Measurements from ENCODE around the gene HDLBP.

The HDLBP gene

GRCh38 chr2:241313543-241314095 lies 1.9 kb downstream of the HDLBP start (continued):
- TF ChIP-seq CSRNP3 (CRISPR knock-in tag; IDR thresholded peaks at IDR 0.05) (no peak), GLIS3 (CRISPR knock-in tag; IDR thresholded peaks at IDR 0.05) (no peak)

- no peak for TF ChIP-seq TOX (CRISPR knock-in tag; IDR thresholded peaks at IDR 0.05; ENCODE audit: borderline replicate concordance)
- no peak for TF ChIP-seq CREB5 (CRISPR knock-in tag; IDR thresholded peaks at IDR 0.05; ENCODE audit: low read depth)
- TF ChIP-seq RARB (CRISPR knock-in tag; IDR thresholded peaks at IDR 0.05), result no peak
- no peak for TF ChIP-seq GLIS3 (CRISPR knock-in tag; IDR thresholded peaks at IDR 0.05)
- no peak for TF ChIP-seq OSR1 (CRISPR knock-in tag; IDR thresholded peaks at IDR 0.05)
- TF ChIP-seq ZNF70 (CRISPR knock-in tag; IDR thresholded peaks at IDR 0.05), result no peak
- TF ChIP-seq PATZ1 (CRISPR knock-in tag; IDR thresholded peaks at IDR 0.05; ENCODE audit: borderline replicate concordance), result no peak
- TF ChIP-seq ZNF8 (CRISPR knock-in tag; IDR thresholded peaks at IDR 0.05), result no peak
- TF ChIP-seq ZFP3 (CRISPR knock-in tag; IDR thresholded peaks at IDR 0.05), result no peak
- TF ChIP-seq SNAI2 (CRISPR knock-in tag; IDR thresholded peaks at IDR 0.05), result no peak
- ATAC-seq, result no peak
Observed at GRCh38 chr2:241312082-241312481, 3.4 kb downstream of the HDLBP start.

- no peak for ATAC-seq
- TF ChIP-seq ZFP30 (CRISPR knock-in tag; IDR thresholded peaks at IDR 0.05) (no peak), ZC3H10 (CRISPR knock-in tag; IDR thresholded peaks at IDR 0.05) (no peak), ZNF70 (CRISPR knock-in tag; IDR thresholded peaks at IDR 0.05) (no peak), PPARA (CRISPR knock-in tag; IDR thresholded peaks at IDR 0.05; ENCODE audit: borderline replicate concordance) (no peak), SNAI2 (CRISPR knock-in tag; IDR thresholded peaks at IDR 0.05) (no peak), PATZ1 (CRISPR knock-in tag; IDR thresholded peaks at IDR 0.05; ENCODE audit: borderline replicate concordance) (no peak), ISL1 (CRISPR knock-in tag; IDR thresholded peaks at IDR 0.05) (no peak), BACH2 (CRISPR knock-in tag; IDR thresholded peaks at IDR 0.05; ENCODE audit: borderline replicate concordance) (no peak), ARNTL (CRISPR knock-in tag; IDR thresholded peaks at IDR 0.05; ENCODE audit: borderline replicate concordance, low read depth) (no peak), CSDC2 (CRISPR knock-in tag; IDR thresholded peaks at IDR 0.05) (no peak), RARB (CRISPR knock-in tag; IDR thresholded peaks at IDR 0.05) (no peak), TCF4 (CRISPR knock-in tag; IDR thresholded peaks at IDR 0.05; ENCODE audit: borderline replicate concordance) (no peak)
Observed at GRCh38 chr2:241310917-241311566, 4.4 kb downstream of the HDLBP start.

GRCh38 chr2:241309684-241310117 lies 5.8 kb downstream of the HDLBP start:
- ATAC-seq, result peak; percentile 47; the same call in 2 of the 3 replicates
- TF ChIP-seq ZFP3 (CRISPR knock-in tag; IDR thresholded peaks at IDR 0.05), result no peak
- TF ChIP-seq PATZ1 (CRISPR knock-in tag; IDR thresholded peaks at IDR 0.05; ENCODE audit: borderline replicate concordance), result no peak
- no peak for TF ChIP-seq CREB5 (CRISPR knock-in tag; IDR thresholded peaks at IDR 0.05; ENCODE audit: low read depth)
- TF ChIP-seq TOX (CRISPR knock-in tag; IDR thresholded peaks at IDR 0.05; ENCODE audit: borderline replicate concordance), result no peak
- no peak for TF ChIP-seq BACH2 (CRISPR knock-in tag; IDR thresholded peaks at IDR 0.05; ENCODE audit: borderline replicate concordance)
- no peak for TF ChIP-seq POU6F1 (CRISPR knock-in tag; IDR thresholded peaks at IDR 0.05; ENCODE audit: borderline replicate concordance, low read depth)
- TF ChIP-seq ZC3H10 (CRISPR knock-in tag; IDR thresholded peaks at IDR 0.05), result no peak
- no peak for TF ChIP-seq SNAI2 (CRISPR knock-in tag; IDR thresholded peaks at IDR 0.05)
- TF ChIP-seq RARB (CRISPR knock-in tag; IDR thresholded peaks at IDR 0.05), result no peak
- no peak for TF ChIP-seq TCF4 (CRISPR knock-in tag; IDR thresholded peaks at IDR 0.05; ENCODE audit: borderline replicate concordance)
- no peak for TF ChIP-seq ZFP30 (CRISPR knock-in tag; IDR thresholded peaks at IDR 0.05)
- TF ChIP-seq CSDC2 (CRISPR knock-in tag; IDR thresholded peaks at IDR 0.05), result no peak
- no peak for TF ChIP-seq CSRNP3 (CRISPR knock-in tag; IDR thresholded peaks at IDR 0.05)
- TF ChIP-seq ZNF70 (CRISPR knock-in tag; IDR thresholded peaks at IDR 0.05), result no peak
